Vagina (tissue), 2 donors: ENCODE data around the gene TMA7.

ENCODE experiments used
- CTCF ChIP-seq, 3 experiments: fragments of 450-650 bp in 2 of 3; fragments of 200-600 bp in 1 of 3; sonication (generic) in 1 of 3; IDR thresholded peaks; one replicate each; pipeline ENCODE4 v1.5.1; 2017 to 2019; ENCODE audit warnings: antibody characterized with exemption in 3 of 3, mild to moderate bottlenecking in 2 of 3, moderate library complexity in 2 of 3
- POLR2AphosphoS5 ChIP-seq, 2 donors: sonication (generic); formaldehyde crosslinking; IDR thresholded peaks; one replicate each; pipeline ENCODE4 v1.9.0; 2017; ENCODE audit warnings: antibody characterized with exemption in 2 of 2, mild to moderate bottlenecking in 2 of 2, low read depth in 1 of 2; ENCODE audit not compliant: insufficient read depth in 1 of 2

- TF ChIP-seq CTCF (IDR thresholded peaks at IDR 0.05) (no peak), POLR2AphosphoS5 (IDR thresholded peaks at IDR 0.05; ENCODE audit: insufficient read depth in 1 of 2, low read depth in 1 of 2) (peak; percentile 25 to 50)
Observed at GRCh38 chr3:48425281-48425812, 14.7 kb upstream of the TMA7 start.
